Peyer's patch (tissue), 4 donors: Measurements from ENCODE around the gene ANXA3.

ENCODE experiments used
- CTCF ChIP-seq, 6 experiments: fragments of 450-650 bp in 4 of 6; fragments of 200-600 bp in 2 of 6; sonication (generic) in 1 of 6; IDR thresholded peaks; one replicate each; pipeline ENCODE4 v1.5.1; 2017 to 2019; ENCODE audit warnings: antibody characterized with exemption in 6 of 6, mild to moderate bottlenecking in 3 of 6, moderate library complexity in 1 of 6
- POLR2A ChIP-seq, 2 donors: fragments of 450-650 bp; IDR thresholded peaks; one replicate each; pipeline ENCODE4 v1.5.1; 2017; ENCODE audit warnings: antibody characterized with exemption in 2 of 2, mild to moderate bottlenecking in 2 of 2, moderate library complexity in 2 of 2

- TF ChIP-seq CTCF (IDR thresholded peaks at IDR 0.05) (no peak), POLR2A (IDR thresholded peaks at IDR 0.05) (no peak)
These were observed 21.9 kb upstream of the ANXA3 start for GRCh38 chr4:78529569-78530209.
